M059J (cell line): Measurements from ENCODE around the gene SMIM10L2A. TPM values are rescaled to one million over a fixed set of nuclear protein-coding genes. Genes with fewer than 3 reads are reported as not detected.
"Not testable (repeated sequence)": the region's sequence is repeated elsewhere in the genome, so short reads cannot be mapped to it uniquely, and the experiment has no call there.

Source experiments
- DNase-seq: peaks from one replicate; pipeline ENCODE4 v3.0.0-alpha.2; 2012; ENCODE audit warnings: low read depth
- total RNA-seq: library from RNA; depleted of rRNA; stranded (reverse); fragments of >200 nt; shearing (Covaris generic); gene quantifications from 2 replicates; pipeline ENCODE4 v1.2.3, GENCODE V29; 2014

Gene SMIM10L2A
- total RNA-seq, 1 experiment from 2014 or later: 0.07 TPM

DNA sequence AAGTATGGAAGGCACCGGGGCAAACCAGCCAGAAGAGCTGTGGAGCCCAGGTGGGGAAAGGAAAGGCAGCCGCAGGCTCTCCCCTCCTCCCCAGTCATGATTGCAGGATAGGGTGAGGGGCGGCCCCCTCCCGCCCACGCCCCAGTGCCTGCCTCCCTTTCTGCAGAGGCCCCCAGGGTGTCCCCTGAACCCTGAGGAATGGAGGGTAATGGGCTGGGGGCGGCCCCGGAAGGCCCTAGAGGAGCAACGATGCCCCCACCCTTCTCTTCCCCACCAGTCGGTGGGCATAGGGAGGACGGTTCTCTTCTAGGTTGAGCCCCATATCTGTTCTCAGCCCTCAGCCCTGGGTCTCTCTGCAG, 1.0 kb downstream of the SMIM10L2A start:
- DNase-seq: not testable (repeated sequence)

DNA sequence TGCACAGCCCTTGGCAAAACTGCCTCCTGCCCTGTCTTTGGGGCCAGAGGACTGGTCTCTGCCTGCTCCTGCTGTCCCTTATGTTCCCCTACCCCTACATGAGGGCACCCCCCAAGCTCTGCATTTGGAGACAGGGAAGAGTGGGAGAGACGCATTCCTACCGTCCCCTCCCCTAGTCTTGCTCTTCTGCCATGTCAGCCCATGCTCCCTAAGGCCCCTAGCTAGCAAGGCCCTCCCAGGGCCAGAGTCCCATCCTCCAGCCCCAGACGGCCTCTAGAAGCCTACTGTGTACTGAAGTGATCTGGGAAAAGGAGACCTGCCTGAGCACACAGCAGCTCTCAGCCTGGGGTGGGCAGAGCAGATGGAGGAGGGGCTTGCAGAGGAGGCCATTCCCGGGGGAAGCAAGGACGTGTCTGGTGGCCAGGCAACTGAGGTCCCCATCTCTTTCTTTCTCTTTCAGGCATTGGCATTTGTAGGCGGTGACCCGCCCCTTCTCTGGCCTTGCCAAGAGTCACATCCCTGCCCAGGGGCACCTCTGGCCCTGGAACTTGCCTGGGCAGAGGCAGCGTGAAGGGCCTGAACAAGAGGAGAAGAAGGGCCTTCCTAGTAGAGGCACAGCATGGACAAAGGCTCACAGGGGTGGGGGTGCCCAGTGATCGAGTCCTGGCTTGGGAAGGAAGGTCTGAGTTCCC, 1.6 kb downstream of the SMIM10L2A start:
- not testable (repeated sequence) for DNase-seq

DNA sequence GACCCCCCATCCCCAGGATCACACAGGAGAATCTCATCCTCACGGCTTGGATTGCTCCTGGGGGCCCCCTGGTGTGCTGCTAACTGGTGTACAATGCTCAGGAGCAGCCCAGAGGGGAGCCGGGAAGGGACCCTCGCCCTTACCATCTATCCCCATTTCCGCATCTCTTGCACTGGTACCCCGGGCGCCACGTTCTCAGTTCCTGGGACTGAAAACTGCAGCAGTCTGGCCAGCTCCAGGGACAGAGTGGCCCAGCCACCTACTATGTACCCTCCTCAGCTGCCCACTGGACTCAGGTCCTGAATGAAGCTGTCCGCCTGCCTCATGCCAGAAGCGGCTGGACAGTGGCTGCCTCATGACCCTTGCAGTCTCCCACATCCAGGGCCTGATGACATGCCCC, 2.7 kb downstream of the SMIM10L2A start:
- DNase-seq: no peak

DNA sequence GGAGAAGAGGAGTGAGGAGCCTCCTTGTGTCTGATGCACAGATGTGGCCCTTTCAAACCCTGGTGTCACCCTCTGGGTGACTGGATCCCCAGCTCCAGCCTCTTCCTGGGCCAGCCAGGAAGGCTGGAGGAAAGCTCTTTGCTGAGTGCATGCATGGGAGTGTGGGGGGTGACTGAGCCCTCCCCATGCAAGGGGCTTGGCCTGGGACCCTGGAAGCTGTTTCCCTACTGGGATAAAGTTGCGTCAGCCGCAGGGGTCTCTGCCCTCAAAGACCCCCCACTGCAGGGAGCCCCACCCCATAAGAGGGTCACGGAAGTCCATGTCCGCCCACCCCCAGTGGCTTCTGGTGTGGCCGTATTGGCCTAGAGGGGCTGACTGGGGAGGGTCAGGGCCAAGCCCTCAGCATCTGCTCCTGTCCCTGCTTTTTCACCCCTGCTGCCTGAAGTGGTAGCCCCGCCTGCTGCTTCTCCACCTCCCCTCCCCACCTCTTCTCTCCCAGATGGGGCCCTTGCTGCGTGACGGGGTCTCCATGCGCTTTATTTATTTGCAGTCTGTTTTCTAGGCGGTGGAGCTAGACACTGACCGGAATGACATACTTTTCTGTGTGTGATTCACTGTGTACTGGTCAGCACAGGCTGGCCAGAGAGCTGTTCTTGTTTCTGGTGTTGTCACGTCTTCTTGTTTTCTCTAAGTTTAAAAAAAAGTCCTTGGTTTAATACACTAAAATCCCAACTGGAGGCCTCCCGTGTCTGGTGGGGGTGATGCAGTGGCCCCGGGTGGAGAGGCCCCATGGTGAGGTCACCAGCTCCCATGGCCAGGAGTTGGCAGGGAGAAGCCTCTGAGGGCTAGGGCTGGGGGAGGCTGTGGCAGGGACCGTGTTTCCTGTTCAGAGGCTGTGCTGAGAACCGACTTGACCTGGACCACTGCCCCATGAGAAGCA, 3.6 kb downstream of the SMIM10L2A start:
- DNase-seq: no peak

DNA sequence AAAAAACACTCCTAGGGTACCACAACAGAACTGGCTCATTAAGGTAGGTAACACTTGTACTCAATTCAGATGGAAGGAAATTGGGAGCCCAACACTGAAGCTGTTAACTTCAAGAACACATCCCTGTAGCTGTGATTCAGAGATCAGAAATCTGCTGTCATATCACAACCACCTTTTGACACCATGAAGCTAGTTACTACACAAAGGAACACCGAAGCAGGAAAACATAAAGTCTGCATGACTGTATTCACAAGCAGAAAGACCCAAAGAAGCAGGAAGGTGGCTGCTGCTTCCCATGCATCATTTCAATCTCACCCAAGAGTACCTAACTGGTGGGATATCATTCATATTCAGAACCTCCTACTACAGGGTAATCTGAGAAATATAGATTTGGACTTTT, 7.7 kb downstream of the SMIM10L2A start:
- no peak for DNase-seq

DNA sequence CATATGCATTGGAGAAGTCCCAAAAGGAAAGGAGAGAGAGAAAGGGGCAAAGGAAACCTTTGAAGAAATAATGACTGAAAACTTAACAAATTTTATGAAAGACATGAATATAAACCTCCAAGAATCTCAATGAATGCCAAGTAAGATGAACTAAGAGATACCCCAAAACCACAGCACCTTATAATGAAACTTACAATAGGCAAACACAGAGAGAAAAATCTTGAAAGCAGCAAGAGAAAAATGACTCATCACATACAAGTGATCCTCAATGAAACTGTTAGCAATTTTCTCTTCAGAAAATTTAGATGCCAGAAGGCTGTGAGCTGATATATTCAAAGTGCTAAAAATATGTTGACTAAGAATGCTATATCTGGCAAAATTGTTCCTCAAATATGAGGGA, 10.1 kb downstream of the SMIM10L2A start:
- no peak for DNase-seq

DNA sequence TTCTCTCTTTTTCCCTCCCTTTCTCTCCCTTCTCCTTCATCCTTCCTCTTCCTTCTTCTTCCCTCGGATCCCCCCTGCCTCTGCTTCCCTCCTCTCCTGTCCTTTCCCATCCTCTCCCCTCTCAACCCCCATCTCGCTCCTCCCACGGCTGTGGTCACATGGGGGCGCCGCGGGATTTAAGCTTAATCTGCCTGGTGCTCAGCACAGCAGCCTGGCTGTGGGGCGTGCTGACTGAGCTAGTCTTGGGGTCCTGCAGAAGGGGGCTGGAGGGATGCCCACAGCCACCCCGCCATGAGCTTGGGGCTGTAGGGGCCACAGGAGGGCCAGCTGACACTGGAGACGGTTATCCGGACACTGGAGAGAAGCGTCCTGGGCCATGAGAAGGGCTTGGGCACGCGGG, 10.7 kb downstream of the SMIM10L2A start:
- no peak for DNase-seq

DNA sequence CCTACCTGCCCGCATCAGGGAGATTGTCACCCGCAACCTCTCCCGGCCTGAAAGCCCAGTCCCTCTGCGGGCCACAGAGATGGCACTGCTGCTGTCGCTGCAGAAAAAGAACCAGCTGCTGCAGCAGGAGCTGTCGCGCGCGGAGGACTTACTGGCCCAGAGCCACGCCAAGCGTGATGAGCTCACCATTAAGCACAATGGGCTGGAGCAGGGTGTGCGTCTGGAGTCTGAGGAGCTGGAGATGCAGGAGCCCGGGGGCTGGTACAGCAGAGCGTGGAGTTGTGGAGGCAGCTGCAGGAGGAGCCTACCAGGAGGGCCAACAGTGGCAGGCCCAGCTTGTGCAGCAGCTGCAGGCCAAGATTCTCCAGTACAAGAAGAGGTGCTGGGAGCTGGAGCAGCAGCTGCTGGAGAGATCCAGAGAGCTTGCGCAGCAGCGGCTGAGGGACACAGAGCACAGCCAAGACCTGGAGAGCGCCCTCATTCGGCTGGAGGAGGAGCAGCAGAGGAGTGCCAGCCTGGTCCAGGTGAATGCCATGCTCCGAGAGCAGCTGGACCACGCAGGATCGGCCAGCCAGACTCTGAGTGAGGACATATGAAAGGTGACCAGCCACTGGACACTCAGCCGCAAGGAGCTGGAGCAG, 11.3 kb downstream of the SMIM10L2A start:
- DNase-seq: no peak

DNA sequence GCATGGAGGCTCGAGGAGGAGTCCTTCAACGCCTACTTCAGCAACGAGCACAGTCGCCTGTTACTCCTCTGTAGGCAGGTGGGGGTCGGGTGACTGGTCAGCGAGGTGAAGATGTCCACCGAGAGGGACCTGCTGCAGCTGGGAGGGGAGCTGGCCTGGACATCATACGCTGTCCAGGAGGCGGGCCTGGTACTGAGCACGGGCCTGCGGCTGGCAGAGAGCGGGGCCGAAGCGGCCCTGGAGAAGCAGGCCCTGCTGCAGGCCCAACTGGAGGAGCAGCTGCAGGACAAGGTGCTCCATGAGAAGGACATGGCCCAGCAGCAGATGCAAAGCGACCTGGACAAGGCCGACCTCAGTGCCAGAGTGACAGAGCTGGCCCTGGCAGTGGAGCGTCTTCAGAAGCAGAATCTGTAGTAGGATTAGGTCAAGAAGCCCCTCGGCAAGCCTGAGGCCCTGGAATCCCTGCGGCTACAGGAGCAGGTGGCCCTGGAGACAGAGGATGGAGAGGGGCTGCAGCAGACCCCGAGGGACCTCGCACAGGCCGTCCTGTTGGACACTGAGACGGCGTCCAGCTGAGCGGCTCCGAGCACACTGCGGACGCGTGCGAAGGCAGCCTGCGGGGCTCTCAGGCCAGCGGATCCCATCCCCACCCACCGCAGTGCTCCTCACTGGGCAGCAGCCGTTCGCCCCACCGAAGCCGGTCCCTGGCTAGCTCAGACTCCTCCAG, 11.9 kb downstream of the SMIM10L2A start:
- no peak for DNase-seq

DNA sequence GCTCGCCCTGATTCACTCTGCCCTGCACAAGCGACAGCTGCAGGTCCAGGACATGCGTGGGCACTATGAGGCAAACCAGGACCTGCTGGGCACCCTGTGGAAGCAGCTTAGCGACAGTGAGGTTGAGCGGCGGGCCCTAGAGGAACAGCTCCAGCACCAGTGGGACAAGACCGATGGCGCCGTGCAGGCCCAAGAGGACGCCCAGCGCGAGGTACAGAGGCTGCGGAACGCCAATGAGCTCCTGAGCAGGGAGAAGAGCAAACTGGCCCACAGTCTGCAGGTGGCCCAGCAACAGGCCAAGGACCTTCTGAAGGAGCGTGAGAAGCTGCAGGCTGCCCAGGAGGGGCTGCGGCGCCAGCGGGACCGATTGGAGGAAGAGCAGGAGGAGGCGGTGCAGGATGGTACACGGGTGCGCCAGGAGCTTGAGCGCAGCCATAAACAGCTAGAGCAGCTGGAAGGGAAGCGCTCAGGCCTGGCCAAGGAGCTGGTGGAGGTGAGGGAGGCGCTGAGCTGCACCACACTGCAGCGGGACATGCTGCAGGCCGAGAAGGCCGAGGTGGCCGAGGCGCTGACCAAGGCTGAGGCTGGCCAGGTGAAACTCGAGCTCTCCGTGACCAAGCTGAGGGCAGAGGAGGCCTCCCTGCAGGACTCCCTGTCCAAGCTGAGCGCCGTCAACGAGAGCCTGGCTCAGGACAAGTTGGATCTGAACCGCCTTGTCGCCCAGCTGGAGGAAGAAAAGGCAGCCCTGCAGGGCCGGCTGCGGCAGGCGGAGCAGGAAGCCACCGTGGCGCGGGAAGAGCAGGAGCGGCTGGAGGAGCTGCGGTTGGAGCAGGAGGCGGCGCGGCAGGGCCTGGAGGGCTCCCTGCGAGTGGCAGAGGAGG, 12.8 kb downstream of the SMIM10L2A start:
- DNase-seq: no peak

DNA sequence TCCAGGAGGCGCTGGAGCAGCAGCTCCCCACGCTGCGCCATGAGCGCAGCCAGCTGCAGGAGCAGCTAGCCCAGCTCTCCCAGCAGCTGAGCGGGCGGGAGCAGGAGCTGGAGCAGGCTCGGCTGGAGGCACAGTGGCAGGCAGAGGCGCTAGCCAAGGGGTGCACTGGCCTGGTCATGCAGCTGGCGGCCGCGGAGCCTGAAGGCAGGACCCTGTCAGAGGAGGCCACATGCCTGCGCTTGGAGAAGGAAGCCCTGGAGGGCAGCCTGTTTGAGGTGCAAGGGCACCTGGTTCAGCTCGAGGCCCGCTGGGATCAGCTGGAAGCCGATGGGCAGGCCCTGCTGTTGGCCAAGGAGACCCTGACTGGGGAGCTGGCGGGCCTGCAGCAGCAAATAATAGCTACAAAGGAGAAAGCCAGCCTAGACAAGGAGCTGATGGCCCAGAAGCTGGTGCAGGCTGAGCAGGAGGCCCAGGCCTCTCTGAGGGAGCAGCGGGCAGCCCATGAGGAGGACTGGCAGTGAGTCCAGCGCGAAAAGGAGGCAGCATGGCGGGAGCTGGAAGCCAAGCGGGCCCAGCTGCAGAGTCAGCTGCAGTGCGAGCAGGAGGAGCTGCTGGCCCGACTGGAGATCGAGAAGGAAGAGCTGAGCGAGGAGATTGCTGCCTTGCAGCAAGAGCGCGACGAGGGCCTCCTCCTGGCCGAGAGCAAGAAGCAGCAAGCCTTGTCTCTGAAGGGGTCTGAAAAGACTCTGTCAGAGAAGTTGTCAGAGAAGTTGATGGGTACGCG, 13.6 kb downstream of the SMIM10L2A start:
- no peak for DNase-seq

DNA sequence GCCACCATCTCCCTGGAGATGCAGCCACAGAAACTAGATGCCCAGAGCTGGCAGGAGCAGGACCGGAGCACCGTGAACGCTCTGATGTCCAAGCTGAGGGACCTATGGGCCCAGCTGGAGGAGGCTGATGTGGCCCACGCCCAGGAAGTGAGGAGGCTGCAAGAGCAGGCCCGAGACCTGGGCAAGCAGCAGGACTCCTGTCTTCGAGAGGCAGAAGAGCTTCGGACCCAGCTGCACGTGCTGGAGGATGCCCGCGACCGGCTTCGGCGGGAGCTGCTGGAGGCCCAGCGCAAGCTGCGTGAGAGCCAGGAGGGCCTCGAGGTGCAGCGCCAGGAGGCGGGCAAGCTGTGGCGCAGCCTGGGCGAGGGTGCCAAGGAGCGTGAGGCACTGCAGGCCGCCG, 14.2 kb downstream of the SMIM10L2A start:
- no peak for DNase-seq

DNA sequence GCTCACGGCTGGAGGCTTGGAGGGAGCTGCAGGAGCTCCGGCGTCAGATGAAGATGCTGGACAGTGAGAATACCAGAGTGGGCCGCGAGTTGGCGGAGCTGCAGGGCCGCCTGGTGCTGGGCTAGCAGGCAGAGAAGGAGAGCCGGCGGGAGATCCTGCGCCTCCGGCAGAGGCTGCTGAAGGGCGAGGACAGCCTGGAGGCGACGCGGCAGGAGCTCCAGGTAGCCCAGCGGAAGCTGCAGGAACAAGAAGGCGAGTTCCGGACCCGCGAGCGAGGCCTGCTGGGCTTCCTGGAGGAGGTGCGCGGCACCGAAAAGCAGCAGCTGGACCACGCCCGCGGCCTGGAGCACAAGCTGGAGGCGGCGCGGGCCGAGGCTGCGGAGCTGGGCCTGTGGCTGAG, 14.7 kb downstream of the SMIM10L2A start:
- no peak for DNase-seq

DNA sequence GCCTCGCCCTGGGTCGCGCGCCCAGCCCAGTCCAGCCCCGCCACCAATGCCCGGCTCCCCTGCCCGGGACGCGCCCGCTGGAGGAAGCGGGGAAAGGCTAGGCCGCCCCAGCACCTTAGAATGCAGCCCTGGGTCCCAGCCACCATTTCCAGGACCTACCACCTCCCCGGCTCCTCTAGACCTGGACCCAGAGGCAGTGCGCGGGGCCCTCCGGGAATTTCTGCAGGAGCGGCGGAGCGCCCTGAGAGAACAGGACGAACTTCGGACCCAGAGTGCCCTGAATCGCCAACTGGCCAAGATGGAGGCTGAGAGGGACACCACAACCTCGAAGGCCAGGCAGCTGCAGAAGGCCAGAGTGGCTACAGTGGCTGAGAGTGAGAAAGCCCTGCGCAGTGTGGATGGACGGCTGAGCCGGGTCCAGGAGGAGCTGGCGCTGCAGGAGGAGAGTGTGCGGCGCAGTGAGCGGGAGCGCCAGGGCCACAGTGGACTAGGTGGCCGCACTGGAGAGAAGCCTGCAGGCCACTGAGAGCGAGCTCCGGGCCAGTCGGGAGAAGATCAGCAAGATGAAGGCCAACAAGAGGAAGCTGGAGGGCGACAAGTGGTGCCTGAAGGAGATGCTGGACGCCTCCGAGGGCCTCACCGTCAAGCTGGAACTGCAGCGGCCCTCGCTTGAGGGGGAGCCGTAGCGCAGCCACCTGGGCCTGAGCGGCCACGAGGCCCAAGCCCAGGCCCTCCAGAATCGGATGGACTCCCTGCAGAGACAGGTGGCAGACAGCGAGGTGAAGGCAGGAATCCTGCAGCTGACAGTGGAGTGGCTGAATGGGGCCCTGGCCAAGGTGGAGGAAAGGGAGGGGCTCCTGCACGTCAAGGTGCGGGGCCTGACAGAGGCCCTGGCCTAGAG, 15.5 kb downstream of the SMIM10L2A start:
- DNase-seq: no peak

DNA sequence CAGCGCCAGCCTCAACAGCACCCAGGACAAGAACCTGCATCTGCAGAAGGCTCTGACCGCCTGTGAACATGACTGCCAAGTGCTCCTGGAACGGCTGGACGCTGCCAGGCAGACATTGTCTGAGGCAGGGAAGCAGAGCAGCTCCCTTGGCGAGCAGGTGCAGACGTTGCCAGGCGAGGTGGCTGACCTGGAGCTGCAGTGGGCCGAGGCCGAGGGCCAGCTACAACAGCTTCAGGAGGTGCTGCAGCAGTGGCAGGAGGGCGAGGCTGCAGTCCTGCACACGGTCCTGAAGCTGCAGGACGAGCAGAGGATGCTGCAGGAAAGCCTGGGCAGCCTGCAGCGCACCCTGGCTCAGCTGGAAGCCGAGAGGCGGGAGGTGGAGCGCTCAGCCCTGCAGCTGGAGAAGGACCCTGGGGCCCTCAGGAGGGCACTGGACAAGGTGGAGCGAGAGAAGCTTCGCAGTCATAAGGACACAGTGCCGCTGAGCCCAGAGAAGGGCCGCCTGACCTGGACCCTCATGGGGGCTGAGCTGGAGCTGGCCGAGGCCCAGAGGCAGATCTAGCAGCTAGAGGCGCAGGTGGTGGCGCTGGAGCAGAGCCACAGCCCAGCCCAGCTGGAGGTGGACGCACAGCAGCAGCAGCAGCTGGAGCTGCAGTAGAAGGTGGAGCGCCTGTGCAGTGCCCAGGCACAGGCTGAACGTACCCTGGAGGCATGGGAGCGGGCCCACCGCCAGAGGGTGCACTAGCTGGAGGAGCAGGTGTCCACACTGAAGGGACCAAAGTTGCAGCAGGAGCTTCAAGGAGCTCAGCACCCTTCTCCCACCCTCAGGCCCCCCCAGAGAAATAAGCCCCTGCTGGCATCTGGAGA, 16.4 kb downstream of the SMIM10L2A start:
- DNase-seq: no peak

DNA sequence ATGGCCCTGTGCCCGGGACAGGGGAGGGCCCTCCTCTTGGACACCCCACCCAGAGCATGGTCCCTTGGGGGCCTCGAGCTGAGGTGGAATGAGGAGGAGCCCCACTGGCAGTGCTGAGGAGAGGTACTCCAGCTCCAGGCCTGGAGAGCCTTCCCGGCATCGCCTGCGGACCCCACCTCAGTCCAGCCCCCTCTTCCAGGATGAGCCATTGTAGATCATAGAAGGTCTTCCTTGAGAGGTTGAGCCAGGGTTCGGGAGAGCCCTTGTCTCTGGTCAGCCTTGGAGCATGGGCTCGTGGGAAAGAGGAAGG, 16.9 kb downstream of the SMIM10L2A start:
- no peak for DNase-seq

DNA sequence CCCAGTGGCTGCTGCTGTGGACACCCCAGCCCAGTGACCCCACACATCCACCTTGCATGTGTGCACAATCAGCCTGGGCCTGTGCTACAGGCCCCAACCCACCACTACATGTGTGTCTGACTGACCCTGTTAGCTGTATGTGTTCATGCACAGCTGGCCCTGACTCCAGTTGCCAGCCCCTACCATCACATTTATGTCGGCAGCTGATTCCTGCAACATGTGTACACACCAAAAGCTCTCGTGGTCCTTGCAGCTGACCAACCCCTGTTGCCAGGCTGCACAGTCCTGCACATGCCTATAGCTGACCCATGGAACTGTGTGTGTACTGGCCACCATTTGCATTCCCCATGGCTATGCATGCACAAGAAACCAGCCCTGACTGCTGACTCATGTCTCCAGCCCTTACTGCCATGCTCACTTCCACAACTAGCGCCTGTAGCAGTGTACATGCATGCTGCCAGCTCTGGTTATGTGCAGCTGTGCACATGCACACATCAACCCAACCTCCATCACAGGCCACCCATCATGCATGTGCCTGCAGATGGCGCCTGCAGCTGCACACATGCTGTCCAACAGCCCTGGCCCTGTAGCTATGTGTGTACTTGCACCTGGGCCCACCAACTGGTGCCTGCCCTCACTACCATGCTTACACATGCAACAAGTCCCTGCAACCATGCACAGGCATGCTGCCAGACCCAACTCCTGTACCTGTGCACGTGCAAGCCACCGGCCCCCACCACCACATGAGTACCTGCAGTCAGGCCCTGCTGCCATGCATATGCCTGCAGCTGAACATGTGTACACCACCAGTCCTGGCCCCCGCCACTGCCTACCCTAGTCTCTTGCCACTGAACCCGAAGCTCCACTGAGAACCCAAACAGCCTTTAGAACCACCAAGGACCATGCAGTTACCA, 28.1 kb downstream of the SMIM10L2A start:
- DNase-seq: no peak
